SK-N-SH (cell line): ENCODE results near the gene CCNL2.

Experiments used
- CTCF ChIP-seq: fragments of 200-600 bp; sonication (generic); IDR thresholded peaks from 2 replicates; pipeline ENCODE4 v1.6.1; 2017; ENCODE audit warnings: antibody characterized with exemption, mild to moderate bottlenecking, moderate library complexity
- EP300 ChIP-seq, 2 experiments: IDR thresholded peaks; 2 replicates each; pipeline versions ENCODE4 v1.4.0 to v1.6.1; 2012; ENCODE audit warnings: borderline replicate concordance in 1 of 2, low read depth in 1 of 2, low read length in 1 of 2
- EZH2phosphoT487 ChIP-seq: fragments of 200-600 bp; sonication (generic); IDR thresholded peaks from 2 replicates; pipeline ENCODE4 v1.6.1; 2017; ENCODE audit warnings: low read depth, mixed run types, mild to moderate bottlenecking, antibody characterized with exemption, moderate library complexity, borderline replicate concordance
- RAD21 ChIP-seq: IDR thresholded peaks from 2 replicates; pipeline ENCODE4 v1.6.1; 2012; ENCODE audit warnings: mild to moderate bottlenecking, low read length
- RCOR1 ChIP-seq: fragments of 150-350 bp; IDR thresholded peaks from 2 replicates; pipeline ENCODE4 v1.6.1; 2017; ENCODE audit warnings: antibody characterized with exemption, low read length
- TAF1 ChIP-seq: IDR thresholded peaks from 2 replicates; pipeline ENCODE4 v1.6.1; 2012; ENCODE audit warnings: low read depth, mild to moderate bottlenecking, low read length, moderate library complexity, borderline replicate concordance
- TEAD4 ChIP-seq: IDR thresholded peaks from 2 replicates; pipeline ENCODE4 v1.4.0; 2012; ENCODE audit warnings: mild to moderate bottlenecking, borderline replicate concordance; ENCODE audit not compliant: insufficient read depth
- TF ChIP-seq, protein P1 (sequence below): IDR thresholded peaks from 2 replicates; pipeline ENCODE4 v1.4.0; 2012; ENCODE audit warnings: low read depth, borderline replicate concordance
- TF ChIP-seq, protein P2 (sequence below): IDR thresholded peaks from 2 replicates; pipeline ENCODE4 v1.6.1; 2012; ENCODE audit warnings: mild to moderate bottlenecking, low read depth, low read length, moderate library complexity

DNA sequence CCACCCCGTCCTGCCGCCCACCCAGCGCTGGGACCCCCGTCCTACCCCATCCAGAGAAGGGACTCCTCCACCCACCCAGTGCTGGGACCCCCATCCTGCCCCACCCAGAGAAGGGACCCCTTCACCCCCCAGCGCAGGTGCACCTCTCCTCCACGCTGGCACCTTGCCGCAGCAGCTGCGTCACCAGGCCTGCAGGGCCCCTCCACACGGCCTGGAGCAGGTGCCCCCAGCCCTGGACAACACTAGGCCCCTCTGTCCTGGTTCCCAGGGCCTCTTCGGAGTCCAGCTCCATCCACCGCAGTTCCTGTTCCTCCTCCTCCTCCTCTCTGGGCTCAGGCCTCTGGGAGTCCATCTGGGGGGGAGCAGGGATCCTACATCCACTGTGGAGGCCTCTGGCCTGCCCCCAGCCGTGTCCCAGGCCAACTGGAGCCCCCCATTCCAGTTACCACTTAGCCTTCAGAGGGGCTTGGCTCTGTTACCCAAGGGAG is 21.6 kb upstream of the CCNL2 start:
- no peak for TF ChIP-seq RAD21
- TF ChIP-seq CTCF, result no peak
- TF ChIP-seq EP300 (IDR thresholded peaks at IDR 0.05; ENCODE audit: borderline replicate concordance in 1 of 2, low read depth in 1 of 2, low read length in 1 of 2), result no peak
- TF ChIP-seq, protein P1, sequence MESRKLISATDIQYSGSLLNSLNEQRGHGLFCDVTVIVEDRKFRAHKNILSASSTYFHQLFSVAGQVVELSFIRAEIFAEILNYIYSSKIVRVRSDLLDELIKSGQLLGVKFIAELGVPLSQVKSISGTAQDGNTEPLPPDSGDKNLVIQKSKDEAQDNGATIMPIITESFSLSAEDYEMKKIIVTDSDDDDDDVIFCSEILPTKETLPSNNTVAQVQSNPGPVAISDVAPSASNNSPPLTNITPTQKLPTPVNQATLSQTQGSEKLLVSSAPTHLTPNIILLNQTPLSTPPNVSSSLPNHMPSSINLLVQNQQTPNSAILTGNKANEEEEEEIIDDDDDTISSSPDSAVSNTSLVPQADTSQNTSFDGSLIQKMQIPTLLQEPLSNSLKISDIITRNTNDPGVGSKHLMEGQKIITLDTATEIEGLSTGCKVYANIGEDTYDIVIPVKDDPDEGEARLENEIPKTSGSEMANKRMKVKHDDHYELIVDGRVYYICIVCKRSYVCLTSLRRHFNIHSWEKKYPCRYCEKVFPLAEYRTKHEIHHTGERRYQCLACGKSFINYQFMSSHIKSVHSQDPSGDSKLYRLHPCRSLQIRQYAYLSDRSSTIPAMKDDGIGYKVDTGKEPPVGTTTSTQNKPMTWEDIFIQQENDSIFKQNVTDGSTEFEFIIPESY, result no peak
- TF ChIP-seq TEAD4, result no peak
- TF ChIP-seq, protein P2, sequence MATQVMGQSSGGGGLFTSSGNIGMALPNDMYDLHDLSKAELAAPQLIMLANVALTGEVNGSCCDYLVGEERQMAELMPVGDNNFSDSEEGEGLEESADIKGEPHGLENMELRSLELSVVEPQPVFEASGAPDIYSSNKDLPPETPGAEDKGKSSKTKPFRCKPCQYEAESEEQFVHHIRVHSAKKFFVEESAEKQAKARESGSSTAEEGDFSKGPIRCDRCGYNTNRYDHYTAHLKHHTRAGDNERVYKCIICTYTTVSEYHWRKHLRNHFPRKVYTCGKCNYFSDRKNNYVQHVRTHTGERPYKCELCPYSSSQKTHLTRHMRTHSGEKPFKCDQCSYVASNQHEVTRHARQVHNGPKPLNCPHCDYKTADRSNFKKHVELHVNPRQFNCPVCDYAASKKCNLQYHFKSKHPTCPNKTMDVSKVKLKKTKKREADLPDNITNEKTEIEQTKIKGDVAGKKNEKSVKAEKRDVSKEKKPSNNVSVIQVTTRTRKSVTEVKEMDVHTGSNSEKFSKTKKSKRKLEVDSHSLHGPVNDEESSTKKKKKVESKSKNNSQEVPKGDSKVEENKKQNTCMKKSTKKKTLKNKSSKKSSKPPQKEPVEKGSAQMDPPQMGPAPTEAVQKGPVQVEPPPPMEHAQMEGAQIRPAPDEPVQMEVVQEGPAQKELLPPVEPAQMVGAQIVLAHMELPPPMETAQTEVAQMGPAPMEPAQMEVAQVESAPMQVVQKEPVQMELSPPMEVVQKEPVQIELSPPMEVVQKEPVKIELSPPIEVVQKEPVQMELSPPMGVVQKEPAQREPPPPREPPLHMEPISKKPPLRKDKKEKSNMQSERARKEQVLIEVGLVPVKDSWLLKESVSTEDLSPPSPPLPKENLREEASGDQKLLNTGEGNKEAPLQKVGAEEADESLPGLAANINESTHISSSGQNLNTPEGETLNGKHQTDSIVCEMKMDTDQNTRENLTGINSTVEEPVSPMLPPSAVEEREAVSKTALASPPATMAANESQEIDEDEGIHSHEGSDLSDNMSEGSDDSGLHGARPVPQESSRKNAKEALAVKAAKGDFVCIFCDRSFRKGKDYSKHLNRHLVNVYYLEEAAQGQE, result no peak
- no peak for TF ChIP-seq RCOR1
- no peak for TF ChIP-seq EZH2phosphoT487
- no peak for TF ChIP-seq TAF1
